Measurements from ENCODE around the gene MBOAT2.
"Not testable (repeated sequence)": the region's sequence is repeated elsewhere in the genome, so short reads cannot be mapped to it uniquely, and the experiment has no call there.

Gene MBOAT2

DNA sequence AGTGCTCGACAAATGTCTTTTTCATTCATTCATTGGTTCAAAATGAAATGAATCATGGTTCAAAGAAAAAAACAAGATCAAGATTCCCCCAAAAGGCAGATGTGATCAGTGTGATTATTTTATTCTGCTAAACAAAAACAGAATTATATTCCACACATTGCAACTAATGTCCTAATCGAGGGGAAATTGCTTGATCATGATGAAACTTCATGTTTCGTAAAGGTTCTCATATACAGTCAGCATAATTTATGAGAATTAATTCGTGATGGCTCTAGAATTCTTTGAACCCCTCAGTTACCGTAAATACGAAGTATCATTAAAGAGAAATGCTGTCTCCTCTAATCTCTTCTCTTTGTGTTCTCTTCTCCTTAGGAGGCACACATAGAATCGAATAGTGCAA, 42.1 kb upstream of the MBOAT2 start:
- H3K79me2 ChIP-seq (ENCODE audit: control insufficient read depth, insufficient read depth, low read length, poor library complexity) = no peaks in the 10 kb centered on the region
- H3K14ac ChIP-seq (ENCODE audit: low read length) = no peak overlapping the region
- H3K27me3 ChIP-seq (ENCODE audit: insufficient read depth, low read length) = no peaks in the 10 kb centered on the region
- no peak overlapping the region for H2BK5ac ChIP-seq (ENCODE audit: low read depth, low read length, poor library complexity)
- no peak overlapping the region for H3K4me2 ChIP-seq (ENCODE audit: low read length)
- no peaks in the 10 kb centered on the region for H3K36me3 ChIP-seq (ENCODE audit: control insufficient read depth in 1 of 2, insufficient read depth in 2 of 2, low read length in 2 of 2)
- H3K79me1 ChIP-seq (ENCODE audit: low read length) = no peaks in the 10 kb centered on the region
- H3K27ac ChIP-seq (ENCODE audit: low read depth, low read length) = no peak overlapping the region
- H2AFZ ChIP-seq (ENCODE audit: insufficient read depth, low read length, poor library complexity) = no peak overlapping the region
- DNase-seq = no peak
- no peak overlapping the region for H3K4me3 ChIP-seq (ENCODE audit: low read depth, low read length)
- no peak overlapping the region for H4K8ac ChIP-seq (ENCODE audit: low read depth, low read length)
- H3K9me3 ChIP-seq (ENCODE audit: insufficient read depth, low read depth, low read length) = no peaks in the 10 kb centered on the region
- no peak overlapping the region for H2BK120ac ChIP-seq (ENCODE audit: insufficient read depth, low read length, poor library complexity)
- no CpG with 5 or more reads among the region's 7 CpGs for WGBS (ENCODE audit: extremely low coverage, insufficient coverage, insufficient read length)
- H3K4ac ChIP-seq (ENCODE audit: low read depth, low read length) = no peak overlapping the region
- no peak overlapping the region for H4K12ac ChIP-seq (ENCODE audit: low read depth, low read length)
- H3K18ac ChIP-seq (ENCODE audit: low read length) = no peak overlapping the region
- H3K9ac ChIP-seq (ENCODE audit: low read length) = no peak overlapping the region
- H4K91ac ChIP-seq (ENCODE audit: low read depth, low read length) = no peak overlapping the region
- H2AK5ac ChIP-seq (ENCODE audit: low read length) = no peak overlapping the region
- H3K4me1 ChIP-seq (ENCODE audit: control insufficient read depth in 1 of 2, insufficient read depth in 2 of 2, low read length in 2 of 2) = peaks cover 0 to 3% of the 10 kb centered on the region in 2 experiments
- H2BK12ac ChIP-seq (ENCODE audit: low read length) = no peak overlapping the region
- H3K23ac ChIP-seq (ENCODE audit: low read length) = no peak overlapping the region

DNA sequence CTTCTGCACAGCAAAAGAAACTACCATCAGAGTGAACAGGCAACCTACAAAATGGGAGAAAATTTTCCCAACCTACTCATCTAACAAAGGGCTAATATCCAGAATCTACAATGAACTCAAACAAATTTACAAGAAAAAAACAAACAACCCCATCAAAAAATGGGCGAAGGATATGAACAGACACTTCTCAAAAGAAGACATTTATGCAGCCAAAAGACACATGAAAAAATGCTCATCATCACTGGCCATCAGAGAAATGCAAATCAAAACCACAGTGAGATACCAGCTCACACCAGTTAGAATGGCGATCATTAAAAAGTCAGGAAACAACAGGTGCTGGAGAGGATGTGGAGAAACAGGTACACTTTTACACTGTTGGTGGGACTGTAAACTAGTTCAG, 40.0 kb upstream of the MBOAT2 start:
- not testable (repeated sequence) for H3K4me1 ChIP-seq (ENCODE audit: control insufficient read depth in 1 of 2, insufficient read depth in 2 of 2, low read length in 2 of 2); H4K91ac ChIP-seq (ENCODE audit: low read depth, low read length); H3K27ac ChIP-seq (ENCODE audit: low read depth, low read length); H3K23ac ChIP-seq (ENCODE audit: low read length); DNase-seq; H4K12ac ChIP-seq (ENCODE audit: low read depth, low read length); H3K4me3 ChIP-seq (ENCODE audit: low read depth, low read length); H2BK12ac ChIP-seq (ENCODE audit: low read length); H3K9ac ChIP-seq (ENCODE audit: low read length); H3K79me1 ChIP-seq (ENCODE audit: low read length); H3K27me3 ChIP-seq (ENCODE audit: insufficient read depth, low read length); H2BK120ac ChIP-seq (ENCODE audit: insufficient read depth, low read length, poor library complexity); H2BK5ac ChIP-seq (ENCODE audit: low read depth, low read length, poor library complexity); H3K79me2 ChIP-seq (ENCODE audit: control insufficient read depth, insufficient read depth, low read length, poor library complexity); H3K9me3 ChIP-seq (ENCODE audit: insufficient read depth, low read depth, low read length); H3K4ac ChIP-seq (ENCODE audit: low read depth, low read length); H3K14ac ChIP-seq (ENCODE audit: low read length); H3K4me2 ChIP-seq (ENCODE audit: low read length); H4K8ac ChIP-seq (ENCODE audit: low read depth, low read length); H2AK5ac ChIP-seq (ENCODE audit: low read length); H3K18ac ChIP-seq (ENCODE audit: low read length); H2AFZ ChIP-seq (ENCODE audit: insufficient read depth, low read length, poor library complexity); H3K36me3 ChIP-seq (ENCODE audit: control insufficient read depth in 1 of 2, insufficient read depth in 2 of 2, low read length in 2 of 2)
- no CpG with 5 or more reads among the region's 2 CpGs for WGBS (ENCODE audit: extremely low coverage, insufficient coverage, insufficient read length)

DNA sequence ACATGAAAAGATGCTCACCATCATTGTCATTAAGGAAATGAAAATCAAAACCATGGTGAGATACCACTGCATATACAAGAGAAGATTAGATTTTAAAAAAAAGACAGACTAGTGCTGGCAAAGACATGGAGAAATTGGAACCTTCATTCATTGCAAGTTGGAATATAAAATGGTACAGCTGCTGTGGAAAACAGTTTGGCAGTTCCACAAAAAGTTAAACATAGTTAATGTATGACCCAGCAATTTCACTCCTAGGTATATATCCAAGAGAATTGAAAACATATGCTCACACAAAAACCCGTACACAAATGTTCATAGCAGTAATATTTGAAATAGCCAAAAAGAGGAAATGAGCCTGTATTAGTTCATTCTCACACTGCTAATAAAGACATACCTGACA, 33.7 kb upstream of the MBOAT2 start:
- Histone ChIP-seq H3K9me3 (ENCODE audit: insufficient read depth, low read depth, low read length) (peaks cover 2% of the 10 kb centered on the region), H3K14ac (ENCODE audit: low read length) (no peak overlapping the region), H3K18ac (ENCODE audit: low read length) (no peak overlapping the region), H3K36me3 (ENCODE audit: control insufficient read depth in 1 of 2, insufficient read depth in 2 of 2, low read length in 2 of 2) (no peaks in the 10 kb centered on the region), H3K4me2 (ENCODE audit: low read length) (no peak overlapping the region), H4K12ac (ENCODE audit: low read depth, low read length) (no peak overlapping the region), H3K79me1 (ENCODE audit: low read length) (no peaks in the 10 kb centered on the region), H3K27ac (ENCODE audit: low read depth, low read length) (no peak overlapping the region), H2BK5ac (ENCODE audit: low read depth, low read length, poor library complexity) (no peak overlapping the region), H4K91ac (ENCODE audit: low read depth, low read length) (no peak overlapping the region), H2BK12ac (ENCODE audit: low read length) (no peak overlapping the region), H3K79me2 (ENCODE audit: control insufficient read depth, insufficient read depth, low read length, poor library complexity) (no peaks in the 10 kb centered on the region), H3K4me3 (ENCODE audit: low read depth, low read length) (no peak overlapping the region), H2AK5ac (ENCODE audit: low read length) (no peak overlapping the region), H2BK120ac (ENCODE audit: insufficient read depth, low read length, poor library complexity) (no peak overlapping the region), H4K8ac (ENCODE audit: low read depth, low read length) (no peak overlapping the region), H2AFZ (ENCODE audit: insufficient read depth, low read length, poor library complexity) (no peak overlapping the region), H3K4ac (ENCODE audit: low read depth, low read length) (no peak overlapping the region), H3K4me1 (ENCODE audit: control insufficient read depth in 1 of 2, insufficient read depth in 2 of 2, low read length in 2 of 2) (no peaks in the 10 kb centered on the region), H3K9ac (ENCODE audit: low read length) (no peak overlapping the region), H3K23ac (ENCODE audit: low read length) (no peak overlapping the region), H3K27me3 (ENCODE audit: insufficient read depth, low read length) (no peaks in the 10 kb centered on the region)
- WGBS (ENCODE audit: extremely low coverage, insufficient coverage, insufficient read length) = no CpG with 5 or more reads among the region's 1 CpG
- no peak for DNase-seq

DNA sequence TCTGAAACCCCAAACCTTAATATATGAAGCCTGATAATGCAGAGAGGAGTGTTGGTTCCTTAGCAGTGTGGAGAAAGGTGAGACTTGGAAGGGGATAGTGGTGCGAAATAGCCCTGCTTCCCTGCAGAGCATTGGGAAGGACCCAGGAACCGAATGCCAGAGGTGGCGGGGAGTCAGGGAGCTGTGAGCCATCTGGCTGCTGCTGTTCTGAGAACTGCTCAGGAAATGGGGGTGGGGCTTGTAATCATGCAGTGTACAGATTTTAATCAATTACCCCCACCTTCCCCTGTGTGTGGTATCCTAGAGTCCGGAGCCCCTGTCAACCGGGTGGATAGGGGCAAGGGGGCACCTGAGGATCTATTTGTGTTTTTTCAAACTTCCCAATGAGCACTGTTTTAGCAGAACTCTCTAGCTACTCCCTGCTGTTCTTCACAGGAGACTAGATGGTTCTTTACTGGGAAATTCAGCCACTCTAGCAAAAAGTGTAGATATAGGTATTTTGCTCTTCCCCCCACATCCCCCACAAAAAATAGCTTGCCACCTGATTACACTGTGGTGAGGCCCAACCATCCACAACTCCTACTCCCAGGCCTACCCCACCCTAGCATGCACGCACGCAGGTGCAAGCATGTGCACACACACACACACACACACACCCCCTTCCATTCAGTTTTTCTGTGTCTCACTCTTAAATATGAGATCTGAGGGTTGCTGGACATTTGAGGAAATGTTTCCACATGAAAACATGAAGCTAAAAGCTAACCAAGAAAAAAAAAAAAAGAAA, 30.1 kb upstream of the MBOAT2 start:
- DNase-seq = no peak
- Histone ChIP-seq H2AK5ac (ENCODE audit: low read length) (no peak overlapping the region), H3K9me3 (ENCODE audit: insufficient read depth, low read depth, low read length) (peaks cover 2% of the 10 kb centered on the region), H4K8ac (ENCODE audit: low read depth, low read length) (no peak overlapping the region), H3K4me3 (ENCODE audit: low read depth, low read length) (no peak overlapping the region), H3K79me2 (ENCODE audit: control insufficient read depth, insufficient read depth, low read length, poor library complexity) (no peaks in the 10 kb centered on the region), H3K27me3 (ENCODE audit: insufficient read depth, low read length) (no peaks in the 10 kb centered on the region), H2BK12ac (ENCODE audit: low read length) (no peak overlapping the region), H2BK120ac (ENCODE audit: insufficient read depth, low read length, poor library complexity) (no peak overlapping the region), H3K79me1 (ENCODE audit: low read length) (no peaks in the 10 kb centered on the region), H3K4me1 (ENCODE audit: control insufficient read depth in 1 of 2, insufficient read depth in 2 of 2, low read length in 2 of 2) (no peaks in the 10 kb centered on the region), H4K91ac (ENCODE audit: low read depth, low read length) (no peak overlapping the region), H4K12ac (ENCODE audit: low read depth, low read length) (no peak overlapping the region), H3K4ac (ENCODE audit: low read depth, low read length) (no peak overlapping the region), H2BK5ac (ENCODE audit: low read depth, low read length, poor library complexity) (no peak overlapping the region), H3K18ac (ENCODE audit: low read length) (no peak overlapping the region), H3K36me3 (ENCODE audit: control insufficient read depth in 1 of 2, insufficient read depth in 2 of 2, low read length in 2 of 2) (no peaks in the 10 kb centered on the region), H3K27ac (ENCODE audit: low read depth, low read length) (no peak overlapping the region), H3K4me2 (ENCODE audit: low read length) (no peak overlapping the region), H2AFZ (ENCODE audit: insufficient read depth, low read length, poor library complexity) (no peak overlapping the region), H3K23ac (ENCODE audit: low read length) (no peak overlapping the region), H3K9ac (ENCODE audit: low read length) (no peak overlapping the region), H3K14ac (ENCODE audit: low read length) (no peak overlapping the region)
- WGBS (ENCODE audit: extremely low coverage, insufficient coverage, insufficient read length) = no CpG with 5 or more reads among the region's 7 CpGs
